ENCODE data around the gene MLKL. TPM values are rescaled to one million over a fixed set of nuclear protein-coding genes. Genes with fewer than 3 reads are reported as not detected.

MLKL gene
- total and polyA plus RNA-seq, 2 of the 13 experiments (the other 11 are each of a cell fraction or from before 2014, with no cell fraction given) = 6.4 to 10.7 TPM

GRCh38 chr16:74700438-74701225 lies at the start of gene MLKL (continued):
- TF ChIP-seq ZBTB42 (CRISPR knock-in tag; IDR thresholded peaks at IDR 0.05) (no peak), RERE (CRISPR knock-in tag; IDR thresholded peaks at IDR 0.05; ENCODE audit: low read depth) (0 out of 2 replicates have a peak, but pooled peaks have one; percentile 30), PCBP2 (optimal IDR thresholded peaks at IDR 0.05; ENCODE audit: low read depth, low read length, poor library complexity, severe bottlenecking) (no peak), MIER2 (CRISPR knock-in tag; IDR thresholded peaks at IDR 0.05) (no peak; the same call in 1 of the 2 replicates), ATF2 (CRISPR knock-in tag; IDR thresholded peaks at IDR 0.05) (peak; percentile 57), HNRNPUL1 (IDR thresholded peaks at IDR 0.05; ENCODE audit: low read depth, low read length) (no peak), ZNF615 (CRISPR knock-in tag; IDR thresholded peaks at IDR 0.05; ENCODE audit: borderline replicate concordance) (no peak), ZNF781 (CRISPR knock-in tag; IDR thresholded peaks at IDR 0.05; ENCODE audit: borderline replicate concordance, not compliant biosample characterization) (peak; percentile 80), THYN1 (CRISPR knock-in tag; IDR thresholded peaks at IDR 0.05; ENCODE audit: borderline replicate concordance, low read depth) (no peak), GPN1 (CRISPR knock-in tag; IDR thresholded peaks at IDR 0.05; ENCODE audit: borderline replicate concordance) (0 out of 2 replicates have a peak, but pooled peaks have one; percentile 53), ZNF878 (CRISPR knock-in tag; IDR thresholded peaks at IDR 0.05) (no peak), AGO1 (IDR thresholded peaks at IDR 0.05; ENCODE audit: low read depth, low read length, poor library complexity, severe bottlenecking) (peak; percentile 54), ZNF513 (CRISPR knock-in tag; conservative IDR thresholded peaks at IDR 0.05) (no peak), KDM6A (CRISPR knock-in tag; IDR thresholded peaks at IDR 0.05; ENCODE audit: low read depth) (peak; percentile 44; the same call in 1 of the 2 replicates), HINFP (CRISPR knock-in tag; IDR thresholded peaks at IDR 0.05; ENCODE audit: low read depth) (no peak), ZNF274 (CRISPR knock-in tag; IDR thresholded peaks at IDR 0.05) (0 out of 2 replicates have a peak, but pooled peaks have one; percentile 93), NFRKB (IDR thresholded peaks at IDR 0.05) (no peak), RFX1 (IDR thresholded peaks at IDR 0.05) (no peak), MAFG (CRISPR knock-in tag; IDR thresholded peaks at IDR 0.05) (no peak)

All from HepG2 (cell line).